T-helper 17 cell (primary cell): ENCODE measurements around the gene DENND10. TPM values are rescaled to one million over a fixed set of nuclear protein-coding genes. Genes with fewer than 3 reads are reported as not detected.

Experiments
- ATAC-seq: fragments of 150-1000 bp; cut with Tn5 transposase; 2 replicates; pipeline ENCODE4 v1.10.0; 2021; ENCODE audit warnings: mild to moderate bottlenecking, moderate library complexity
- DNase-seq, 3 donors: peaks; one replicate each; pipeline versions ENCODE4 v3.0.0 to v3.0.0-alpha.2; 2020 to 2021
- H3K9me3 ChIP-seq: one replicate; pipeline ENCODE4 v1.7.0; 2013; ENCODE audit warnings: low read length, mild to moderate bottlenecking; ENCODE audit not compliant: control insufficient read depth, poor library complexity, severe bottlenecking
- H3K27ac Mint-ChIP-seq: one replicate; pipeline ENCODE4 v1.8.0; 2022; ENCODE audit warnings: mild to moderate bottlenecking, moderate library complexity, mixed read lengths
- H3K27me3 Mint-ChIP-seq: one replicate; pipeline ENCODE4 v1.8.0; 2022; ENCODE audit warnings: mixed read lengths
- H3K36me3 Mint-ChIP-seq: one replicate; pipeline ENCODE4 v1.8.0; 2022; ENCODE audit warnings: low read depth, mixed read lengths
- H3K4me1 Mint-ChIP-seq: one replicate; pipeline ENCODE4 v1.8.0; 2022; ENCODE audit warnings: mild to moderate bottlenecking, mixed read lengths
- H3K4me3 Mint-ChIP-seq: one replicate; pipeline ENCODE4 v1.8.0; 2022; ENCODE audit warnings: mild to moderate bottlenecking, moderate library complexity, mixed read lengths
- total RNA-seq, 4 donors: library from RNA in 2 of 4; stranded (reverse) in 2 of 4; gene quantifications; one replicate each; pipeline ENCODE4 v1.2.3 and lab custom pipeline; 2022 to 2026

DENND10 gene, protein sequence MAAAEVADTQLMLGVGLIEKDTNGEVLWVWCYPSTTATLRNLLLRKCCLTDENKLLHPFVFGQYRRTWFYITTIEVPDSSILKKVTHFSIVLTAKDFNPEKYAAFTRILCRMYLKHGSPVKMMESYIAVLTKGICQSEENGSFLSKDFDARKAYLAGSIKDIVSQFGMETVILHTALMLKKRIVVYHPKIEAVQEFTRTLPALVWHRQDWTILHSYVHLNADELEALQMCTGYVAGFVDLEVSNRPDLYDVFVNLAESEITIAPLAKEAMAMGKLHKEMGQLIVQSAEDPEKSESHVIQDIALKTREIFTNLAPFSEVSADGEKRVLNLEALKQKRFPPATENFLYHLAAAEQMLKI
- total RNA-seq (10 to 100 TPM; 37.4 to 52.1 TPM), total RNA-seq (lab: John Stamatoyannopoulos, UW) (31.9 to 34.5 reads per million in 2 donors)

DNA sequence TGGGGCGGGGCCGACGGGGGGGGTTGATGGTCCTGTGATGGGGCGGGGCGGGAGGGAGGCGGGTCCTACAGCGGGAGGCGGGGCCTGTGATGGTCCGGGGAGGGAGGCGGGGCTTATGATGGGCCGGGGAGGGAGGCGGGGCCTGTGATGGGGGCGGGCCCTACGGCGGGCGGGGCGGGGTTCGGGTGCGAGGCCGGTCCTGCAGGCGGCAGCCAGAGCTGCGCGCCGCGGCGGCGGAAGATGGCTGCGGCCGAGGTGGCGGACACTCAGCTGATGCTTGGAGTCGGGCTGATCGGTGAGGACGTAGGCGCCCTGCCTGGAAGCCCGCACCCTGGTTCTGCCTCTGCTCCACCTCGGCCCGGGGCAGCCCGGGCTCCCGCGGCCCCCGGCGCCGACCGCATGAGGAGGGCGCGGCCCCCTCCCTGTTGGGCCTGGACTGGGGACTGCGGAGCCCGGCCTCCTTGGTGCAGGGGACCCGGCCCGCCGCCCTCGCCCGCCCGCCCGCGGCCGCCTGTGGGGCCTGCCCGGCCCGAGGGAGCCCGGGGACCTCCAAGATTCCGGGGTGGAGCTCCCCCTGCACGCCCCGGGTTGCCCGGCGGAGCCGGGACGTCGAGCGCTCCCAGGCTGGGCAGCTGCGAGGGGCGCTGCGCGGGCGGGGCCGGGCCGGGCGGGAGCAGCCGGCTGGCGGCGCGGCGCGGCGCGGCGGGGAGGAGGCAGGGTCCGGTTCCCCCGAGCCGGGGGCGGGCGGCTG lies at the start of gene DENND10:
Gene DENND10 (plus strand): TSS at position 211 of the 751 bp plus-strand sequence. CDS start 30 bp downstream, at position 241.
- H3K36me3 Mint-ChIP-seq = no peaks in the 10 kb centered on the region
- peak within 1 kb of the TSS; percentile 93 for H3K27ac Mint-ChIP-seq
- no peaks in the 10 kb centered on the region for H3K9me3 ChIP-seq
- DNase-seq (peak; percentile 53 to 77 (median 73)), ATAC-seq (peak; percentile 86)
- no peaks in the 10 kb centered on the region for H3K27me3 Mint-ChIP-seq
- H3K4me3 Mint-ChIP-seq = peak within 1 kb of the TSS; percentile 96
- H3K4me1 Mint-ChIP-seq = peaks cover 21% of the 10 kb centered on the region

DNA sequence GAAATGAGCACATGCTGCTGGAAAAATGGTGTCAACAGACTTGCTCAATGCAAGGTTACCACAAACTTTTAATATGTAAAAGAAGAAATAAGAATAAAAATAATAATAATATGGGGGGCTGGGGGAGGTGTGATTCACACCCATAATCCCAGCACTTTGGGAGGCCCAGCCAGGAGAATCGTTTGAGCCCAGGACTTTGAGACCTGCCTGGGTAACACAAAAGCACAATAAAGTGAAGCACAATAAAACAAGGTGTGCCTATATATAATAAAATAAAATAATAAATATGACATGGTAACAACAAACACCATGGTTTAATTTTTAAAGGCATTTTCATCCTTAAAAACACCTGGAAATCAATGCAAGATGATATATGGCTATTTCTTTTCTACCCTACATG lies 48.4 kb upstream of the DENND10 start:
- peak overlapping the region; percentile 78 for H3K27ac Mint-ChIP-seq
- H3K9me3 ChIP-seq = no peaks in the 10 kb centered on the region
- peaks cover 8% of the 10 kb centered on the region for H3K36me3 Mint-ChIP-seq
- DNase-seq = no peak
- no peaks in the 10 kb centered on the region for H3K27me3 Mint-ChIP-seq
- no peak overlapping the region for H3K4me3 Mint-ChIP-seq
- ATAC-seq = no peak
- peaks cover 16% of the 10 kb centered on the region for H3K4me1 Mint-ChIP-seq

DNA sequence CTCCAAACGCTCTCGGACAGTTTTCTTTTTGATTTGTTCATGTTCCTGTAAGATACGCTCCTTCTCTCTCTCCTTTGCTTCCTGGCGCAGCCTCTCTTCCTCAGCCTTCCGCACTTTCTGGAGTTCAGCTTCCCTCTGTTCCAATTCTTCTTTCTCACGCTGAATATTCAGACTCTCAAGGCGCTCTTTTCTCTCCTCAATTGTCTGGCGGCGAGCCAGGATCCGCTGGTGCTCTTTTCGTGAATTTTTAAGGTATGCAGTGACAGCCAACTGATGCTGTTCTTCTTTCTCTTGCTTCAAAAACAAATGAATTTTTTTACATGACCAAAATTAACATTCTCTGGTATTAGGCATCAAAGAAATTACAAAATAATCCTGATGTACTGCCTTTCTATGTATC lies 45.9 kb upstream of the DENND10 start:
- H3K36me3 Mint-ChIP-seq = peaks cover 5% of the 10 kb centered on the region

DNA sequence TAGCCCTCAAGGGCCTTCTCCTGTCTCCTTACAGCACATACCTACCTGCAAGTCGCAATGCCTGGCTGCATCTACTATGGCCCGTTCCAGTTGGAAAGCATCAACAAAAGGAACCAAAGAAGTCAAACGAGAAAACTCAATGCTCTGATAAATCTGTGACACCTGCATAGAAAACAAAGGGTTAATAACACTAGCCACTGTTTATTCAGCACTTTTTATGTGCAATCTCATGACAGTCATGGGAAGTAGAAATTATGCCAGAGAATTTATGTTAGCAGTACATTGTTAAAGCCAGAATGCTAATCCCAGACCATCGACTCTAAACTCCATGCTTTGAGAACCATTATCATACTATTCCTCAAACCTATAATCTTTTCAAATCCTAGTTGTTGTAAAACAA lies 44.4 kb upstream of the DENND10 start:
- H3K9me3 ChIP-seq = no peaks in the 10 kb centered on the region
- no peak for DNase-seq
- no peak for ATAC-seq
- Mint-ChIP-seq H3K36me3 (peaks cover 5% of the 10 kb centered on the region), H3K27ac (no peak overlapping the region), H3K4me1 (peaks cover 17% of the 10 kb centered on the region), H3K4me3 (no peak overlapping the region), H3K27me3 (no peaks in the 10 kb centered on the region)

More for the DNA sequence above, 45.9 kb upstream of the DENND10 start:
- Mint-ChIP-seq H3K4me3 (peak overlapping the region; percentile 76), H3K4me1 (peaks cover 9% of the 10 kb centered on the region), H3K27ac (peak overlapping the region; percentile 14), H3K27me3 (no peaks in the 10 kb centered on the region)
- H3K9me3 ChIP-seq = no peaks in the 10 kb centered on the region
- no peak for ATAC-seq
- no peak for DNase-seq

DNA sequence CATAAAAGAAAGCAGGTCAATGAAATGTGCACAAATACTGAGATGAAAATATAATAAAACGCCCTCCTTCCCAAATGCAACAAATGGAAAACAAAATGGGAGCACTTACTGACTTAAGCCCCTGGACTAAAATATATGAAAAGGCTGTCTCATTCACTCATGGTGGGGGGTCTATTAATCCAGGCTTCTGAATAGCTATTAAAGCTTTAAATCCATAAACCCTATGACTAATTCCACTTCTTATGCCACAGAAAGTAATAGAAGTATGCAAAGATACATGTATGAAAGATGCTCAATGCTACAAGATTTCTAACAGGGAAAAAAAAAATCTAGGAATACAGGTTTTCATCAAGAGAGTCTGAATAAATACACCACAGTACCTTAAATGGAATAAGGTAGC lies 43.8 kb upstream of the DENND10 start:
- H3K36me3 Mint-ChIP-seq = peaks cover 7% of the 10 kb centered on the region
- H3K9me3 ChIP-seq = no peaks in the 10 kb centered on the region
- no peak for DNase-seq
- no peak overlapping the region for H3K27ac Mint-ChIP-seq
- H3K4me1 Mint-ChIP-seq = peaks cover 21% of the 10 kb centered on the region
- H3K4me3 Mint-ChIP-seq = no peak overlapping the region
- H3K27me3 Mint-ChIP-seq = no peaks in the 10 kb centered on the region
- no peak for ATAC-seq

DNA sequence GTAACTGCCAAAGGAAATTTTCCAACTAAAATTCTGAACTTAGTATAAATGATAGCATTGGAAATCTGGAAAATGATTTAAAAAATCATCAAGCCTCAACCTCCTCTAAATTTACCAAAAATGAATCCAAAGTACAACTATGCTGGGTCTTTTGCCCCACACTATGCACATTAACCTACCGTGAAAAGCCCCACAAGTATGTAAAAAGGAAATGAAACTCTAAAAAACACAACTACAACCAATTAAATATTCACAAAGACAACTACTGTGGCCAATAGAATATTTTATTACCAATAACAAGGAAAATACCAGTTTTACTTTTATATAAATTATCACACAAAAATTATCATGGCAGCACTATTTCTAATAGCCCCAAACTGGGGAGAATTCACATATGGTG lies 42.6 kb upstream of the DENND10 start:
- peaks cover 21% of the 10 kb centered on the region for H3K4me1 Mint-ChIP-seq
- DNase-seq = no peak
- no peaks in the 10 kb centered on the region for H3K9me3 ChIP-seq
- H3K27me3 Mint-ChIP-seq = no peaks in the 10 kb centered on the region
- ATAC-seq = no peak
- H3K36me3 Mint-ChIP-seq = peaks cover 7% of the 10 kb centered on the region
- H3K27ac Mint-ChIP-seq = no peak overlapping the region
- no peak overlapping the region for H3K4me3 Mint-ChIP-seq

DNA sequence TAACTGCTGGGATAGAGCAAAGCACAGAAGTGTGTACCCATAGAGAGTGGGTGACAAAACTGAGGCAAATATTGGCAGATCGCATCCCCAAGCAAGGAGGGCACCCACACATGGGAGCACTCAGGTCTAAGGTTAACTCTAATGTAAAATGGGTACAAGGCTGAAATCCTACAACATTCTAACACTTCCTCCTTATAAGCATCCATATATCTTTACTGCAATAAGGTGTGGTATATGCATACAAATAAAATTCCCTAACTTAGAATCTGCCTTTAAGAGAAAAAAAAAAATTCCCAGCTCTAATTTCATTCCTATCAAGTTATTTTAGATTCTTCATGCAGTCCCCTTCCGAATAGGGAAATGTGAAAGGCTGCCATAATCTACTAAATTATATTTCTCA lies 42.0 kb upstream of the DENND10 start:
- Mint-ChIP-seq H3K27me3 (no peaks in the 10 kb centered on the region), H3K4me3 (no peak overlapping the region), H3K27ac (no peak overlapping the region), H3K36me3 (peaks cover 7% of the 10 kb centered on the region), H3K4me1 (peaks cover 23% of the 10 kb centered on the region)
- H3K9me3 ChIP-seq = no peaks in the 10 kb centered on the region
- ATAC-seq (no peak), DNase-seq (no peak)

DNA sequence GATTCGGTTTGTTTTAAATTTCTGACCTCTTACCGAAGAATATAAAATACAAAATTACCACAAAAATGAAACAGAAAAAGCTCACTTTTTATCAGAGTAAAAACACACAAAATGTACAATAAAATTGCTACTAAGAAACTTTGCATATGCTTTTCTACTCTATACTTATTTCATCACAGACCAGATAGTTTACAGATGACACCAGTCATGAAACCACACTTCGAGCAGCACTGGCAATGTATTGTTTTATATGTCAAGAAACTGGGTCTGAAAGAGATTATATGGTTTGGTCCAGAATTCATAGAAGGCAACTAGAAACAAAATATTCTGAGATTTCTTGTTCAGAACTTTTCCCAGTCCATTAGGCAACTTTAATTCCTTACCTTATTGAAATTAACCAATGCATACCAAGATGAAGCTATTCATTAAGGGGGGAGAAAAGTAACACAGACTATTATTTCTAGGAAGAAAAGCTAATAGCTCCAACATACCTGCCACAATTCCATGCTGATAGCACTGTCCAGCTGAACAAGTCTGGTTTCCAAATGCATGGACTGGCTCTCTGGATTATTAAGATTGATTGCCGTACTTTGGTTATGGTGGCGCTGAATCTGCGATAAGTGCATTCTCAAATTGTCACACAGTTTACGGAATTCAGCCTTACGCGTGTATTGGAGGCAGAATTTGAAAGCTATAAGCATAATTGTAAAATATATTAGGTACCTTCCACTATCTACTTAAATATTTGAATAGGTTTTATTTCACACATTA lies 33.3 kb upstream of the DENND10 start:
- Mint-ChIP-seq H3K4me1 (peaks cover 27% of the 10 kb centered on the region), H3K27ac (peak overlapping the region; percentile 63), H3K4me3 (no peak overlapping the region), H3K36me3 (peaks cover 3% of the 10 kb centered on the region), H3K27me3 (no peaks in the 10 kb centered on the region)
- ATAC-seq = no peak
- no peaks in the 10 kb centered on the region for H3K9me3 ChIP-seq
- DNase-seq = no peak

DNA sequence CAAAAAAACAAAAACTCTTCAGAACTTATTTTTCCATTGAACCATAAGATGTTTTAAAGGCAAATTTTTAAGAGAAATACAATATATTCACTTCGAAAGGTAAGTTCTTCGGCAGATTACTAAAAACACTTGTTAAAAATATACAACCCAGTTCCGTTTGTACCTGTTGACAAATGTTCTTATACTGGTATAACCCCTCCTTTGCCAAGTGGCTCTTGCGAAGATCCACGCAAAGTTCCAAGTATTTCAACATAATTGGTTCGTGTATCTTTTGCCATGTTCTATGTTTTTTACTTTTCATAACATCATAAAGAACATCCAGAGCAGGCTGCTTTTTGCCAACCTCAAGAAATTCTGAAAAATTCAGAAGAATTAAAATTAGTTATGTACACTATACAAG lies 30.3 kb upstream of the DENND10 start:
- ATAC-seq = no peak
- no peaks in the 10 kb centered on the region for H3K36me3 Mint-ChIP-seq
- no peaks in the 10 kb centered on the region for H3K9me3 ChIP-seq
- H3K4me1 Mint-ChIP-seq = peaks cover 31% of the 10 kb centered on the region
- peak overlapping the region; percentile 87 for H3K27ac Mint-ChIP-seq
- no peak overlapping the region for H3K4me3 Mint-ChIP-seq
- DNase-seq = no peak
- no peaks in the 10 kb centered on the region for H3K27me3 Mint-ChIP-seq

DNA sequence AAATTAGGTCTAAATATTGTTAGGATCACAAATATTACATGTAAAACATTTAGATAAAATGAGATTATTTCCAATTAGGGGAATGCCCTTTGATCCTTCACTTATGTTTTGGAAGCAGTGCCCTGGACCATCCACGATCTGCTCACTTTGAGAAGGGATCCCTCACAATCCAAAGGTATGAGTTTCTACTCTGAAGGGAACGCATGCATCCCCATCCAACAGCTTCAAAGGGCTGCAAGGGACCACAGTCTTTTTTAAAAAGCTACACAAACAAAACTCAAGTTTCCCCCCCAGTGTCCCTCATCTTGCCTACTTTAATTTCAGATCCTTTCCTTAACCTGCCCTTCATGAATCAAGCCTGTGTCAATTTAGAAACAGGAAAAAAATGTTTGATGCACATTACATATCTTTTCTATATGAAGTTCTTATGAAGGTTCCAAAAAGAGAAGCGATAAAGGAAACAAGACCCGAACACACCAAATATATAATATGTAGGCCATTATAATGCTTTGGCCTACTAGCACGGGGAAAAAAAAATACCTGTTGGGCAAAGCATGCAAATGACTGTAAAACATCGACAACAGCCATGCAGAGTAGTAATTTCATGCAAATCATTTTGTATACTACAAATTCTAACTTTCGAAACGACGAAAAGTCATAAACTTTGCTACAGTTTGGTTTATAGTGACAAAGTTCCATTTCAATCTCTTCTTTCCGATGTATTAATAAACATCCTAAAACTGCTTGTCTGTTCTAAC lies 25.3 kb upstream of the DENND10 start:
- peaks cover 33% of the 10 kb centered on the region for H3K4me1 Mint-ChIP-seq
- ATAC-seq (no peak), DNase-seq (no peak)
- H3K9me3 ChIP-seq = no peaks in the 10 kb centered on the region
- no peaks in the 10 kb centered on the region for H3K27me3 Mint-ChIP-seq
- H3K36me3 Mint-ChIP-seq = peaks cover 2% of the 10 kb centered on the region
- peak overlapping the region; percentile 99 for H3K27ac Mint-ChIP-seq
- peak overlapping the region; percentile 99 for H3K4me3 Mint-ChIP-seq

DNA sequence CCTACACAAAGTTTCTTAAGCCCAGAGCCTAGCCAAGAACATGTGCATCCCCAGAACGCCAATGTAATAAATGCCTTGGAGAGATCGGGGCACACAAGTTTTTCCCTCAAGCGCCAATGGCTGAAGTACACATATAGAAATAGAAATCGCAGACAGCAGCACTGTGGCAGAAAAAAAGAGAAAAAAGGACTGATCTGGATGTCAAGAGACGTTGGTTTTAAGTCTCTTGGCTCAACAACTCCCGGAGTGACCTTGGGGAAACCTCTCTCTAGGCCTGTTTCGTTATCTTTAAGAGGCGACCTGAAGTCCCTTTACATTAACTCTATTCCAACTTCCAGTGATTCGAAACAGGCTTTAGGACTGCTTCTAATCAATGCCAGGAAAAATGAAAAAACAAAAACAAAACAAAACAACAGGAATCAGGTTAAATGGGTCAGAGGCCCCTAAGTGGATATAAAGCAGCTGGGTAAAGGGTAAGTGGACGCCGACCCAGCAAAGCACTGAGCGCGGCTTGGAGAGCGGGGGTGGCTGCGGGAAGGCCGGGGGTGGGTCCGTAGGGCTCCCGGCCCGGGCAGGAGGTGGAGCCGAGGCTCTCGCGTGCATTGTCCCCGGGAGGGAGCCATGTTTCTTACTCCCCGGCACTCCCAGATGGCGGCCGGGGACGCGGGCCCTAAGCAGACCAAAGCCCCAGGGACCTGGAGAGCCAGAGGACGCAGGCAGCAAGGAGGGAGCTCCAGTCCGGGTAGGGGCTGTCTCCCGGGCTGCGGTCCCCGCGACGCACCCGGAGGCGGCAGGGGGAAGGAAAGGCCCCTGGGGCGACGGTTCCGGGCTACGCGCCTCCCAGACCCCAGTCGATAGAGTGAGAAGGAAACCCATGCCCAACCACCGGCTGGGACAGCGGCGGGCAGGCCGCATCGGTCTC lies 24.1 kb upstream of the DENND10 start:
- no peaks in the 10 kb centered on the region for H3K9me3 ChIP-seq
- Mint-ChIP-seq H3K36me3 (peaks cover 2% of the 10 kb centered on the region), H3K4me3 (peak overlapping the region; percentile 99), H3K27ac (peak overlapping the region; percentile 99), H3K4me1 (peaks cover 37% of the 10 kb centered on the region), H3K27me3 (no peaks in the 10 kb centered on the region)
- ATAC-seq (peak; percentile 66), DNase-seq (peak; percentile 44 to 50 (median 45))
